ENCODE data around the gene DNASE1L3.

DNA sequence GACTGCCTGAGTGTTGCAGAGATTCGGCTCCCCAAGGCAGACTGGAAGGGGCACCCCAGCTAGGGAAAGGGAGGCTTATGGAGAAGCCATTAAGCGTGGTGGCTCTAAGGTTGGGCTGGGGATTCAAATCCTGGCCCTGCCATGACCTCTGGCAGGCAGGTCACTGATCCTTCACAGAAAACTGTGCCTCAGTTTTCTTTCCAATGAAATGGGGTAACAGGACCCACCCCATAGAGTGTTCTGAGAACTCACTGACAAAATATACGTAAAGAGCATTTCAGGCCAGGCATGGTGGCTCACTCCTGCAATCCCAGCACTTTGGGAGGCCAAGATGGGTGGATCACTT is 34.6 kb downstream of the DNASE1L3 start:
- TF ChIP-seq SIN3A (IDR thresholded peaks at IDR 0.05; ENCODE audit: borderline replicate concordance, insufficient read depth, low read length): no peak
- no peak for TF ChIP-seq POLR2AphosphoS5 (IDR thresholded peaks at IDR 0.05; ENCODE audit: low read depth, low read length)
- TF ChIP-seq TAF1 (IDR thresholded peaks at IDR 0.05; ENCODE audit: borderline replicate concordance, insufficient read depth, low read length): no peak
- no peak for TF ChIP-seq FOXP2 (optimal IDR thresholded peaks at IDR 0.05; ENCODE audit: borderline replicate concordance, extremely low read depth, extremely low read length, insufficient read depth)
